LNCaP clone FGC (cell line): ENCODE measurements around the gene KRTAP12-3.
"Not testable (repeated sequence)": the region's sequence is repeated elsewhere in the genome, so short reads cannot be mapped to it uniquely, and the experiment has no call there.

ENCODE experiments used
- DNase-seq: peaks from one replicate; pipeline ENCODE4 v3.0.0-alpha.2; 2011; ENCODE audit warnings: low read depth
- H3K4me3 ChIP-seq: 2 replicates; pipeline ENCODE4 v1.5.1; 2011; ENCODE audit warnings: mild to moderate bottlenecking, low read depth, low read length, control low read depth
- CTCF ChIP-seq: IDR thresholded peaks from 2 replicates; pipeline ENCODE4 v1.5.1; 2012; ENCODE audit warnings: mild to moderate bottlenecking; ENCODE audit not compliant: control insufficient read depth, insufficient read depth; ENCODE audit errors: extremely low read depth

The KRTAP12-3 gene, protein sequence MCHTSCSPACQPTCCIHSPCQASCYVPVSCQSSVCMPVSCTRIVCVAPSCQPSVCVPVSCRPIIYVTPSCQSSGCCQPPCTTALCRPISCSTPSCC

DNA sequence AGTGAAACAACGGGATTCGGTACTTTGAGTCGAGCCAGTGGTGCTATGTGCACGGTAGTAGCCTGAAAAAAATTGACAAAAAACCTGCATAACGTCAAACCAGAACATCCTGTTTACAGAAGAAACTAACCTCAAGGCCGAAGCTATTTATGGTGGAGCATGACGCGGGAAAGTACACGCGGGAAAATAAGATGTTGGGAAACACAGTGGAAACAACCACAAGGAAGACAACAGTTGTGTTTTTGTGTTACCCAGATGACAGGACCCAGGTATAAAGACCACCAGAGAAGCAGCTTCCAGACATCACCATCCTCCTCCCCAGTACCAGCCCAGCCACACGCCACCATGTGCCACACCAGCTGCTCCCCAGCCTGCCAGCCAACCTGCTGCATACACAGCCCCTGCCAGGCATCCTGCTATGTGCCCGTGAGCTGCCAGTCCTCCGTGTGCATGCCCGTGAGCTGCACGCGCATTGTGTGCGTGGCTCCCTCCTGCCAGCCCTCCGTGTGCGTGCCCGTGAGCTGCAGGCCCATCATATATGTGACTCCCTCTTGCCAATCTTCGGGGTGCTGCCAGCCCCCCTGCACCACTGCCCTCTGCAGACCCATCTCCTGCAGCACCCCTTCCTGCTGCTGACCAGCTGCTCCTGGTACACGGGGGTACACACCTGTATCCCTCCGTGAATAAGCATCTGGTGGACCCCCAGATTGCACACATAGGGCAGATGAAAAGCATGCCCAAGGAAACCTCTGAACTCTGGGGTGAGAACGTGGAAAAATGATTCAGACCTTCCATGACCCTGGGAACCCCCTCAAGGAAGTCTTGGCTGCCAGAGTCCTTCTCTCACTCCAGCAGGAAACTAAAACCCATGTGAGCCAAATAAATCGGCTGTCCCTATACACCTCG is at the start of gene KRTAP12-3:
Gene KRTAP12-3 (plus strand): TSS at position 298 of the 906 bp plus-strand sequence. CDS start 48 bp downstream, at position 346.
- TF ChIP-seq CTCF: no peak
- no peak within 1 kb of the TSS for H3K4me3 ChIP-seq

GRCh38 chr21:44609193-44609592 is 48.5 kb upstream of the KRTAP12-3 start:
- TF ChIP-seq CTCF: no peak
- no peak overlapping the region for H3K4me3 ChIP-seq
- no peak for DNase-seq

More for the DNA sequence above, at the start of gene KRTAP12-3:
- DNase-seq: no peak

DNA sequence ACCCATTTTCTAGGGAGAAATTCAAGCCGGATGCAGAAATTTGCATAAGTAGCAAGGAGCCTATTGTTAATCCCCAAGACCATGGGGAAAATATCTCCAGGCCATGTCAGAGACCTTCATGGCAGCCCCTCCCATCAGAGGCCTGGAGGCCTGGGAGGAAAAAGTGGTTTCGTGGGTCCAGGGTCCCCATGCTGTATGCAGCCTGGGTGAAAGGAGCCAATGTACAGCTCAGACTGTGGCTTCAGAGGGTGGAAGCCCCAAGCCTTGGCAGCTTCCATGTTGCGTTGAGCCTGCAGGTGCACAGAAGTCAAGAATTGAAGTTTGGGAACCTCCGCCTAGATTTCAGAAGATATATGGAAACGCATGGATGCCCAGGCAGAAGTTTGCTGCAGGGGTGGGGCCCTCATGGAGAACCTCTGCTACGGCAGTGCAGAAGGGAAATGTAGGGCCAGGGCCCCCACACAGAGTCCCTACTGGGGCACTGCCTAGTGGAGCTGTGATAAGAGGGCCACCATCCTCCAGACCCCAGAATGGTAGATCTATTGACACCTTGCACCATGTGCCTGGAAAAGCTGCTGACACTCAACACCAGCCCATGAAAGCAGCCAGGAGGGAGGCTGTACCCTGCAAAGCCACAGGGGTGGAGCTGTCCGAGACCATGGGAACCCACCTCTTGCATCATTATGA is 47.4 kb upstream of the KRTAP12-3 start:
- DNase-seq, H3K4me3 ChIP-seq: not testable (repeated sequence)

GRCh38 chr21:44611551-44611950 is 46.2 kb upstream of the KRTAP12-3 start:
- DNase-seq: no peak
- H3K4me3 ChIP-seq: no peak overlapping the region

GRCh38 chr21:44612029-44612486 is 45.7 kb upstream of the KRTAP12-3 start, which contains the start of gene KRTAP10-8:
KRTAP10-8 (plus strand) TSS chr21:44612079; CDS start chr21:44612101, 22 bp downstream.
- no peak for DNase-seq
- no peak within 1 kb of the TSS for H3K4me3 ChIP-seq
- no peak for TF ChIP-seq CTCF

More at GRCh38 chr21:44611551-44611950, 46.2 kb upstream of the KRTAP12-3 start:
- no peak for TF ChIP-seq CTCF

DNA sequence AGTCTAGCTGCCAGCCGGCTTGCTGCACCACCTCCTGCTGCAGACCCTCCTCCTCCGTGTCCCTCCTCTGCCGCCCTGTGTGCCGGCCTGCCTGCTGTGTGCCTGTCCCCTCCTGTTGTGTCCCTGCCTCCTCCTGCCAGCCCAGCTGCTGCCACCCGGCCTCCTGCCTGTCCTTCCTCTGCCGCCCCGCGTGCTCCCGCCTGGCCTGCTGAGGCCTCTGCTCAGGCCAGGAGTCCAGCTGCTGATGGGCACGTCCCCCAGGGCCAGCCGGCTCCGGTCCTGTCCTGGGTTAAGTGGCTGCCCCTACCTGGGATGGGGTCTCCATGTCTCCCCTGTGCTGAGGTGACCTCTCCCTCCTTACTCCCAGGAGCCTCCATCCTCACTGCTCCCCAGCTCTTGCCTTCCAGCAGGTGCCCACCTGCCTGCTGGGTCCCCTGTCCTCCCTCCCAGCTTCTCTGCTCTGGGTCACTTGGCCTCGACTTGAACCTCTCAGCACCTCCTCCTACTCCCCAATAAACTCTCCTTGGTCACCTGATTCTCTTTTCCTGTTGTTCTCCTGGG is 45.0 kb upstream of the KRTAP12-3 start:
- TF ChIP-seq CTCF: no peak
- DNase-seq: no peak
- H3K4me3 ChIP-seq: no peak overlapping the region
